ENCODE data around the gene RAPGEF4.
"Not testable (repeated sequence)": the region's sequence is repeated elsewhere in the genome, so short reads cannot be mapped to it uniquely, and the experiment has no call there.

RAPGEF4 gene

DNA sequence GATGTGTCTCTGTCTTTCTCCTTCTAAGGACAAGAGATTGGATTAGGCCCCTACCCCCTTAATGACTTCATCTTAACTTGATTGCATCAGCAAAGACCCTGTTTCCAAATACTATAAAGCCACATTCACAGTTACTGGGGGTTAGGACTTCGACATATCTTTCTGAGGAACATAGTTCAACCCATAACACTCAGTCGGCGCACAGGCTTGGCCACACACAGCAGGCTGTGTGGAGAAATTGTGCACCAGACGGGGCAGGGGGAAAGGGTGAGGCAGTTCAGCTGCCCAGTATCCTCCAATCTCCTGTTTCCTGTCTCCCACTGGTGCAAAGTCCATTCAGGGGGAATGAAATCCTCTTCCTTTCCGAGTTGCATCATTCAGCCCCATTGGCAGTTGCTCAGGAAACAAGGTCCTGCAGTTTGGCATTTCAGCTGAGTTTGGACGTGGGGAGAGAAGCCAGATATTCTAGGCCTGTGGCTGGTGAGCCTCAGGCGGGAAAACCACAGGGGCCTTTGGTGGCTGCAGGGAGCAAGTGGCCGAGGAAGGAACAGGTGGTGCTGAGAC, 9.4 kb upstream of the RAPGEF4 start:
- DNase-seq (ENCODE audit: low read depth in 3 of 3), result no peak

GRCh38 chr2:172730411-172730810, 5.2 kb upstream of the RAPGEF4 start:
- no peak for DNase-seq (ENCODE audit: low read depth in 3 of 3)

DNA sequence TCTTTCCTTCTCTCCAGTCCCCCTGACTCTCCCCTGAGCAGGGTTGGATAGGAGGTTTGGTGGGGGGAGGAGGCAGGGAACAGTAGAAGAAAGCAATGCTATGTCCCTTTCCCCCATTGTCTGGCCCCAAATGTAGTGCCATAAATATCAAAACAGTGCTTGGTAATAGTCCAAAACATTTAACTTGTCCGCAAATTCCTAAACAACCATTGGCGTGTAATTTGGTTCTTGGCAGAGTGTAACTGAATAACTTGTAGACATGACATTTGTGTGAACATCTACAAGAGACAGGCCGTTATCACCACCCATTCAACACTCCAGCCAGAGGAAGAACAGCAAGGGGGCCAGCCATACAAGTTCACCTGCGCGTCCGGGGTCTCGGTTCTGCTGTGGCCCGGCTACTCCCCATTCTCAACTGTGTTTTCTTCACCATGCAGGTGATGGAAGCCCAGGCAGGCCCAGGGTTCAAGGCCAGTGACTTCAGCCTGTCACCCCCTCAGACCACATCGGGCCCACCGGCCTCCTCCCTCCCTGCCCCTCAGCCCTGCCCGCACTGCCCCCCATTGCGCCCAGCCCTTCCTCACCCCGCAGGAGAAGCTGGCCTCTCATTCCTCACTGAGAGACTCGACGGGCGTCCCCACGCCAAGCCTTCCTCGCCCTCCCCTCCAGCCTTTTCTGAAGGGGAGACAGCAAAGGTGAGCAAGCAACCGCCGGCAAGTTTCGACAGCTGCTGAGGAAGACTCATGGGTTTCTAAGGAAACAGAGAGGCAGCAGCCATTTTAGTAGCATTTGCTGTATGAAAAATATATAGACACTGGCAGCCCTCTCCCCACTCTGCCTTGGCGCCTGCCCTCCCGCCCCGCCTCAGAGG, 699 bp upstream of the RAPGEF4 start:
- peak in 2 of 3 donors; percentile 11 to 21 for DNase-seq (ENCODE audit: low read depth in 3 of 3)

GRCh38 chr2:172736424-172737174, 954 bp downstream of the RAPGEF4 start:
- no peak for DNase-seq (ENCODE audit: low read depth in 3 of 3)

DNA sequence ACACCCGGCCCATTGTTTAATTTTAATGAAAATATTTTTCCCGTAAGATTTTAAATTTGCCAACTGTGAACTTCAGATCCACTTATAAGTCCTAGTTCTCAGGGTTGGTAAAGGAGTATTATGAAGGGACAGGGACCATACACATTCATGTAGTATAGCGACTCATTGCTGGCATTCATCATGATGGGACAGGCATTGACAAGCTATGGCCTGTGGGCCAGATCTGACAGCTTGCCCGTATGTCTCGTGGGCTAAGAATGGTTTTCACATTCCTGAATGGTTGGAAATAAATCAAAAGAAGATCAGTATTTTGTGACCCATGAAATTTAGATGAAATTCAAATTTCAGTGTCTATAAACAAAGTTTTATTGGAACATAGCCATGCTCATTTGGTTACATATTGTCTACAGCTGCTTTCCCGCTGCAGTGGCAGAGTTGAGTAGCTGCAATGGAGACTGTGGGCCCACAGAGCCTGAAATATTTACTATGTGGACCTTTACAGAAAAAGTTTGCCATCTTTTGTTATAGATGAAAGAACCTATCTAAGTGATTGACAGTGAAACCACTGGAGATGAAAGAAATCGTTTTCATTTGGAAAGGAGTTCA, 4.1 kb downstream of the RAPGEF4 start:
- DNase-seq (ENCODE audit: low read depth in 3 of 3), result no peak

GRCh38 chr2:172740856-172741255, 5.2 kb downstream of the RAPGEF4 start:
- DNase-seq (ENCODE audit: low read depth in 3 of 3), result no peak

DNA sequence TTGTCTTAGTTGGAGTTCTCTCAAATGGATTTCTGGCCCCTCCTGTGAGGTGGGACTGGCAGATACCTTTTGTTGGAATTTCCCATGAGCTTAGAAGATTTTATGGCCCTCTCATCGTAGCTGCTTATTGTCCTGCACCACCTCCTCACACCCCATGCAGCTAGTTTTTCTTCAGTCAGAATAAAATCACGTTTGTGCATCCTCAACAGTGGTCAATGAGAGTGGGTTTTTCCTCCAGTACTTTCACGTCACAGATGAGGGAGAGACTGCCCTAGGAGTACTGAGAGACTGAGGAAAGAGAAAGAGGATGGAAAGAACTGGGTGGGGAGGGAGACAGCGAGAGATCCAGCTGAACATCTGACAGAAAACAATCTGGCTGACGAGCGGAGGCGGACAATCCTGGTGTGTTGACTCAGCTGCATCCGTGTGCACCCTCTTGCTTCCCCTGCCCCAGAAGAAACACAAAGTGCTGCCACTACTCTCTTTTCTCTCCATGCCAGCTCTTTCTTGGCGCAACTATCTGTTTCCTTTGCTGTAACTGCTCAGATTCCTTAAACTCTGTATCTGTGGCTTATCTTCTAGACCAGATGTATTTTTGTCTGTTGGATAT, 7.4 kb downstream of the RAPGEF4 start:
- DNase-seq (ENCODE audit: low read depth in 3 of 3), result no peak

GRCh38 chr2:172743898-172744297, 8.3 kb downstream of the RAPGEF4 start:
- DNase-seq (ENCODE audit: low read depth in 3 of 3), result no peak

DNA sequence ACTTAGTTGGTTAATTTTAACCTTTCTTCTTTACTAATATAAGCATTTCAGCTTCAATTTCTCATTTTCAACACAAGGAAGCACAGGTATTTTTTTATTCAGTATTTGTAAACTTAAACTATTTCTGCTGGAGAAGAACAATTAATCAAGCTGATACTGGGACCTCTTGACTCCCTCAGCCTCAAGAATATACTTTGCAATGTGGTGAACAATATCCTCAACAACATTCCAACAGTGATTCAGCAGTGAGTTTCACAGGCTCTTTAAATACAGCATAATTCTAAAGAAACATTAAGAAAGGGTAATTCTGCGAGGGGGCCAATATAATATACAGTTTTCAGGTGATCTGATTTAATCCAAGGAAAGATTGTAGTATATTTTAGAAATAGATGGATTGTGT, 10.0 kb downstream of the RAPGEF4 start:
- no peak for DNase-seq (ENCODE audit: low read depth in 3 of 3)

DNA sequence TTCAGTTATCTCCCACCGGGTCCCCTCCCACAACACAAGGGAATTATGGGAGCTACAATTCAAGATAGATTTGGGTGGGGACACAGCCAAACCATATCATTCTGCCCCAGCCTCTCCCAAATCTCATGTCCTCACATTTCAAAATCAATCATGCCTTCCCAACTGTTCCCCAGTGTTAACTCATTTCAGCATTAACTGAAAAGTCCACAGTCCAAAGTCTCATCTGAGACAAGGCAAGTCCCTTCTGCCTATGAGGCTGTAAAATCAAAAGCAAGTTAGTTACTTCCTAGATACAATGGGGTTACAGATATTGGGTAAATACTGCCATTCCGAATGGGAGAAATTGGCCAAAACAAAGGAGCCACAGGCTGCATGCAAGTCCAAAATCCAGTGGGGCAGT, 12.9 kb downstream of the RAPGEF4 start:
- DNase-seq (ENCODE audit: low read depth in 3 of 3), result not testable (repeated sequence)

DNA sequence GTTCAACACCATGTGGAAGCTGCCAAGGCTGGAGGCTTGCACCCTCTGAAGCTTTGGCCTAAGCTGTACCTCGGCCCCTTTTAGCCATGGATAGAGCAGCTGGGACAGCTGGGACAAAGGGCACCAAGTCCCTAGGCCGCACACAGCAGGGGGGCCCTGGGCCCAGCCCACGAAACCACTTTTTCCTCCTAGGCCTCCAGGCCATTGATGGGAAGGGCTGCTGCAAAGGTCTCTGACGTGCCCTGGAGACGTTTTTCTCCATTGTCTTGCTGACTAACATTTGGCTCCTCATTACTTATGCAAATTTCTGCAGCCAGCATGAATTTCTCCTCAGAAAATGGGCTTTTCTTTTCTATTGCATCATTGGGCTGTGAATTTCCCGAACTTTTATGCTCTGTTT, 13.7 kb downstream of the RAPGEF4 start:
- no peak for DNase-seq (ENCODE audit: low read depth in 3 of 3)

- no peak for DNase-seq (ENCODE audit: low read depth in 3 of 3)
These were observed 15.9 kb downstream of the RAPGEF4 start for GRCh38 chr2:172751564-172751963.

GRCh38 chr2:172753610-172754009, 18.0 kb downstream of the RAPGEF4 start:
- DNase-seq (ENCODE audit: low read depth in 3 of 3), result no peak

- DNase-seq (ENCODE audit: low read depth in 3 of 3), result no peak
These were observed 23.8 kb downstream of the RAPGEF4 start for GRCh38 chr2:172759441-172759840.

DNA sequence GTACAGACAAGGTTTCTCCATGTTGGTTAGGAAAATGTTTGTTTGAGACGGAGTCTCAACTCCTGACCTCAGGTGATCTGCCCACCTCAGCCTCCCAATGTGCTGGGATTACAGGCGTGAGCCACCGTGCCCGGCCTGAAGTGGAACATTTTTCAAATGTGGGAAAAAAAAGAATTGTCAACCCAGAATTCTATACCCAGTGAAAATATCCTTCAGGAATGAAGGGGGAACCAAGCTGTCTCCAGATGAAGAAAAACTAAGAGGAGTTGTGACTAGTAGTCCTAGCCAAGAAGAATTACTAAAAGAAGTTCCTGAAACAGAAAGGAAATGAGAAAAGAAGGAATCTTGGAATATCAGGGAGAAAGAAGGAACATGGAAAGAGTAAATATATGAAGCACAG, 25.7 kb downstream of the RAPGEF4 start:
- no peak for DNase-seq (ENCODE audit: low read depth in 3 of 3)

- no peak for DNase-seq (ENCODE audit: low read depth in 3 of 3)
These were observed 26.9 kb downstream of the RAPGEF4 start for GRCh38 chr2:172762574-172762973.

DNA sequence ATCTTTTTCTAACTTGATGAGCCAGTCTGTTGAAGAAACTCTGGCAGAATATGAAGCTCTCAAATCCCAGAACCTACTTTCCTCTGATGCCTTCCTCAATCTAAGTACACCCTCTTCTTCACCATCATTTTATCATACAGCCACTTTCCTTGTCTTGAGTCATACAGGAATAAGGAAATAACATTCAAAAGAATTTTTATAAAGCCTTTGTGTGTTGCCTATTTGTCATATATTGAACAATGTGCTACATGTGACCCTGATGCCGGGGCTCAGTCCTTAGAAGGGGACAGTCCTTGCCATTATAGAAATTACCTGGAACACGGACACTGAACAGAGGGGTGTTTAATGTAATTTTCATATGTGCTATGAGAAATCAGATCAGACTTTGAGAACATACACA, 27.4 kb downstream of the RAPGEF4 start:
- DNase-seq (ENCODE audit: low read depth in 3 of 3), result no peak

- no peak for DNase-seq (ENCODE audit: low read depth in 3 of 3)
These were observed 30.0 kb downstream of the RAPGEF4 start for GRCh38 chr2:172765662-172766061.

DNA sequence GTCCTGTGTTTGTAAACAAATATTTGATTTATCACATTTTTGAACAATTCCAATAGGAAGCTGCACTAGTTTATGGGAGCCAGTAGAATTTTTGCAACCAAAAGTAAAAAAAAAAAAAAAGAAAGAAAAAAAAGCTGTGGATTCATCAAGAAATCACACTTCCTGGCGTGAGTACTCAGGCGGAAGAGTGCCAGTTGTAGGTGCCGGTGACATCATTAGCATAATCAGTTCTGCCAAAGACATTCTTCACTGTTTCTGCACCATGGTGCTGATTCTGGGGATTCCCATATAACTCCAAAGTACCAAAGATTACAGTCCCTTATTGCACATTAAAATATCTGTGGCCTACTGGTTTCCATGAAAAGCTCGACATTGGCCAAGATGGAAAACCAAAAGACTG, 32.8 kb downstream of the RAPGEF4 start:
- no peak for DNase-seq (ENCODE audit: low read depth in 3 of 3)

GRCh38 chr2:172769879-172770278, 34.2 kb downstream of the RAPGEF4 start:
- no peak for DNase-seq (ENCODE audit: low read depth in 3 of 3)

DNA sequence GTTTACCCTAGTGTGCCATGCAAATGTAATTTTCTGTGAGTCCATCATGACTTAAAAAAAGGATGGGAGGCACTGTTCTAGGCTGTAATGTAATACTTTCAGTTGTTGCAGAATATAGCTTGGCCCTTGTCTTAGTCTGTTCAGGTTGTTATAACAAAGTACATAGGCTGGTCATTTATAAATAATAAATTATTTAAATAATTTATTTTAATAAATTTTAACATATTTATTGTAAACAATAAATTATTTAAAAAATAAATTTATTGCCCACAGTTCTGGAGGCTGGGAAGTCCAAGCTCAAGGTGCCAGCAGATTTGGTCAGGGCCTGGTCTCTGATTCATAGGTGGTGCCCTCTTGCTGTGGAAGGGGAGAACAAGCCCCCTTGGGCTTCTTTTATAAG, 35.2 kb downstream of the RAPGEF4 start:
- no peak for DNase-seq (ENCODE audit: low read depth in 3 of 3)

DNA sequence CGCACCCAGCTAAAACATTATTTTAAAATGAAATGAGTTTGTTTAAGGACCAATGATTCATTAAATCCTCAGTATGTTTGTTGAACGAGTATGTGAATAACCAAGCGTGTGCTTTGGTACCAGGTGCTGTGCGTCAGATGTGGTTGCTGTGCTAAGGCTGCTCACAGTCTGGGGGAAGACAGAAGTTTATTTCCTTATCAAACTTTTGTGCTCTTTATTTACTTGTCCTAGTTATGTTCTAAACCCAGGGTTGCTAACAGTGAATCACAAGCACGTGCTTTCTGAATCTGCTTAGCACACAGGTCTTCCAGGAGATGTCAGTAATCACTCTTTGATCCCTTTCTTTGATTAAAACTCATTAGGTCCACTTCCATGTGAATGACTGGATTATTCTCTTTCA, 37.0 kb downstream of the RAPGEF4 start:
- DNase-seq (ENCODE audit: low read depth in 3 of 3), result no peak

Measured in stimulated activated CD4-positive, alpha-beta T cell treated with anti-CD3 and anti-CD28 coated beads, TNF-alpha, amount 100 ng/mL, for 48 hours (primary cell).